GM12872 (cell line): Measurements from ENCODE around the gene FAM219A.

Experiments
- TF ChIP-seq, protein P1 (sequence below): IDR thresholded peaks from 3 replicates; pipeline ENCODE4 v1.5.1; 2011; ENCODE audit warnings: low read depth, mild to moderate bottlenecking, low read length, moderate library complexity; ENCODE audit not compliant: insufficient read depth

Gene FAM219A

GRCh38 chr9:34377404-34377746, 81.0 kb downstream of the FAM219A start:
- TF ChIP-seq, protein P1, sequence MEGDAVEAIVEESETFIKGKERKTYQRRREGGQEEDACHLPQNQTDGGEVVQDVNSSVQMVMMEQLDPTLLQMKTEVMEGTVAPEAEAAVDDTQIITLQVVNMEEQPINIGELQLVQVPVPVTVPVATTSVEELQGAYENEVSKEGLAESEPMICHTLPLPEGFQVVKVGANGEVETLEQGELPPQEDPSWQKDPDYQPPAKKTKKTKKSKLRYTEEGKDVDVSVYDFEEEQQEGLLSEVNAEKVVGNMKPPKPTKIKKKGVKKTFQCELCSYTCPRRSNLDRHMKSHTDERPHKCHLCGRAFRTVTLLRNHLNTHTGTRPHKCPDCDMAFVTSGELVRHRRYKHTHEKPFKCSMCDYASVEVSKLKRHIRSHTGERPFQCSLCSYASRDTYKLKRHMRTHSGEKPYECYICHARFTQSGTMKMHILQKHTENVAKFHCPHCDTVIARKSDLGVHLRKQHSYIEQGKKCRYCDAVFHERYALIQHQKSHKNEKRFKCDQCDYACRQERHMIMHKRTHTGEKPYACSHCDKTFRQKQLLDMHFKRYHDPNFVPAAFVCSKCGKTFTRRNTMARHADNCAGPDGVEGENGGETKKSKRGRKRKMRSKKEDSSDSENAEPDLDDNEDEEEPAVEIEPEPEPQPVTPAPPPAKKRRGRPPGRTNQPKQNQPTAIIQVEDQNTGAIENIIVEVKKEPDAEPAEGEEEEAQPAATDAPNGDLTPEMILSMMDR = no peak

DNA sequence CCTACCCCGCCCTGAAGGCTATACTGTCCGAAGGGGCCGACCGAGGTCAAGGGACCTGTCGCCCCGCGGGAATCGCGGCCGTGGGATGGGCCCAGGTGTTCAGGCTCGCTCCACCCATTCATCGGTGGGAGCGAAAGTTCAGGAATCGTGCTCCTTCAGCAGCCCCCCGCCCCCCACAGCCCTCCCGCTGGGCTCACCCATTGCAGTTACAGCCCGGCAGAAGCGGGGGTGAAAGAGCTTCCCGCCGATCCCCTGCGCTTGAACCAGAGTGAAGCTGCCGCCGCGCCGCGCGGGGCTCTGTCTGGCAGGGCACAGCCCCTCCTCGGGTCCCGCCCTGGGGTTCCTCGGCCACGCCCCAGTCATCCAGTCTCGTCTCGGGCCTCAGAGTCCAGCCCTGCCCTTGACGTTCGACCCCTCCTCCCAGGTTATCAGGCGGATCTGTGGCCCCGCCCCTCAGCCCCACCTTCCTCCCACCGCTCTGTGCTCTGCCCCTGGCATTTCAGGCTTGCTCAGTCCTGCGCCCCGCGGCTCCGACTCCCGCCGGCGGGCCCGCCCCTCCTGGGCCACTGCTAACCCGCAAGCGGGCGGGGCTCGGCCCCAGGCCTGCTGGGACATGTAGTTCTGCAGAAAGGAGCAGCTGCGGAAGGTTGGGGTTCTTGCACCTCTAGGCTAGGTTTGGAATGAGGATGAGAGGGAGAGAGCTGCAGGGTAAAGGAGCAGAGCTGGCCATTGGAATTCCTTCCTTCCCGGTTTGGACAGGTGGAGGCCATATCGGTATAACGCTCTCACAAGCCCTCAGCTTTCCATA, 81.6 kb downstream of the FAM219A start, which contains the start of gene MYORG:
TSS of gene MYORG (minus strand) at position 303 of the 808 bp plus-strand sequence. CDS start 3,955 bp downstream, outside the sequence.
- TF ChIP-seq, protein P1 = no peak

- TF ChIP-seq, protein P1 = peak; percentile 46
These were observed 82.3 kb downstream of the FAM219A start for GRCh38 chr9:34375901-34376595.

DNA sequence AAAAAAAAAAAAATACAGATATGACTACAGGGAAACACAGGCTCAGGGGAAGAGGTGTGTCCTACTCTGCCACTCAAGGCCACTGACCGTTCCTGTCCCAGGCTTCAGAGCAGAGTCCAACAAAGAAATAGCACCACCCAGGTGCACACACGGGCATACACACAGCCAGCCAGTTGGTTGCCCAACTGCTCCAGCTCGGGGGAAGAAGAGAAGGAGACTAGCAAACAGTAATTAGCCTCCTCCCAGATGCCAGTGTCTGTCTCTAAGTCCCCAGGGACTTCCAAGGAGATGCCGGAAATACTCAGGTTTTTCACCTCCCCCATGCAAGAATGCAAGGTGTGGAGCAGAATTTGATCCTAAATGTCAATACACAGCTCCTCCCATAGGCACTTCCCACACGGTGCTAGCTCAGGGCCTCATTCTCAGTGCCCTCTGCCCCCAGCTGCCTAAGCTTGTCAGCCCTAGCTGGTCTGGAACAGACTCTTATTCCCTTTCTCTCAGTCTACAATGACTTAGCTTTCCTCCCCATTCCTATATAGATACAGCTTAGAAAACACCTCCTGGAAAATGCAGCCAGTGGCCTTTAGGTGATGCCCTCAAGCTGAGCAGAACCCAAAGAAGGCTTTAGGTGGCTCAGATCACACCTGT, 83.3 kb downstream of the FAM219A start:
- TF ChIP-seq, protein P1 = no peak

DNA sequence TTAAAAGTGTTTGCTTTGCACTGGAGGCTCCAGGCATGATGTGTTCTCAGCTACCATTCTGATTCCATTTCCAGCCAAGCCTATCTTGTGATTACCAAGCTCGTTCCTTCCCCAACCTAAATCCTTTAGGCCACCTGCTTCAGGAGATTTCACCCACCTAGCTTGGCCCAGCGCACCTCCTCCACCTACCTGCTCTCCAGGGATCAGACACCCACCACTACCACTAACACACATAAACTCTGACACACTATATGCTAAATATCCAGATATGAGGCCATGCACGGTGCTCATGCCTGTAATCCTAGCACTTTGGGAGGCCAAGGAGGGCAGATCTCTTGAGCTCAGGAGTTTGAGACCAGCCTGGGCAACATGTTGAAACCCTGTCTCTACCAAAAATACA, 84.0 kb downstream of the FAM219A start:
- TF ChIP-seq, protein P1 = no peak

GRCh38 chr9:34373749-34374148, 84.6 kb downstream of the FAM219A start:
- TF ChIP-seq, protein P1 = no peak

DNA sequence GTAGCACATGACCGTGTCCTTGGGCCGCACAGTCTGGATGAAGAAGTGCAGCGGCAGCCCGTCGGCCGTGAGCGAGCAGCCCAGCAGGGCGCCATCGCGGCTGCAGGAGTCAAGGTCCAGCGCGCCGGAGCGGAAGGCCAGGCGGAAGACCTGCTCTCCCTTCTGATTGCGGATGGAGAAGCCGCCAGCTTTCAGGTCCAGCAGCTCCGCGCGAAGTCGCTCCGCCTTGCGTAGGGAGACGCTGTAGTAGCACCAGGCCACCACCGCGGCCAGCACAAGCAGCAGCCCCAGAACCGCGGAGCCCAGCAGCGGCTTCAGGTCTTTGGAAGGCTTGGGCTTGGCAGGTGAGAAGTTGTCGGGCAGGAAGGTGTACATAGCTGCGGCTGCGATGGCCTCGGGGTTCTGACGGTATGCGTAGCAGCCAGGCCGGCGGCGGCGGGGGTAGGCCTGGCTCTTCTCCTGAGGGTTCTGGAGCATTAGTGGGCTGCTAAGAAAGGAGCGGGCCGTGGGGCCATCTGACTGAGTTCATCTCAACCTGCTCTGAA, 85.8 kb downstream of the FAM219A start:
- TF ChIP-seq, protein P1 = no peak
